GM12878 (cell line): ENCODE results near the gene AIRE. TPM values are rescaled to one million over a fixed set of nuclear protein-coding genes. Genes with fewer than 3 reads are reported as not detected.

Experiments used
- ATAC-seq: fragments of 200-7000 bp; cut with Tn5 transposase; 3 replicates; pipeline ENCODE4 v1.9.1; 2020; ENCODE audit warnings: mild to moderate bottlenecking, moderate library complexity
- BruUV-seq: library from RNA; stranded (reverse); fragments of 400-500 nt; replicated peaks from 2 replicates; lab custom pipeline; 2021; lab: Mats Ljungman, UMichigan
- CTCF ChIA-PET: fragments of 300-600 bp; sonication (Branson Sonifier 250); formaldehyde crosslinking; extraction: SDS; loops from one replicate; lab custom pipeline; 2021; ENCODE audit warnings: inconsistent platforms; lab: Yijun Ruan, JAX
- POLR2A ChIA-PET: fragments of 350-600 bp; formaldehyde crosslinking; extraction: SDS; loops from one replicate; lab custom pipeline; 2021; ENCODE audit warnings: inconsistent platforms; lab: Charles Lee
- RAD21 ChIA-PET: fragments of 300-600 bp; sonication (Branson Sonifier 250); formaldehyde crosslinking; loops from one replicate; lab custom pipeline; 2023; ENCODE audit warnings: antibody characterized with exemption; ENCODE audit not compliant: unreplicated experiment; lab: Charles Lee
- SMC1A ChIA-PET: fragments of 300-600 bp; sonication (Branson Sonifier 250); formaldehyde crosslinking; loops from one replicate; lab custom pipeline; 2023; ENCODE audit not compliant: unreplicated experiment, uncharacterized antibody; lab: Charles Lee
- DNase-seq: peaks from one replicate; pipeline ENCODE4 v3.0.0-alpha.2; 2011; ENCODE audit warnings: low read depth, low spot score
- FAIRE-seq: peaks from 3 replicates; lab custom pipeline; 2011; peaks lifted over from hg19 to GRCh38; lab: Jason Lieb, UNC
- H2AFZ ChIP-seq: 2 replicates; pipeline ENCODE4 v1.6.0; 2011; ENCODE audit warnings: low read depth, low read length, control low read depth; ENCODE audit not compliant: control insufficient read depth
- H3K27ac ChIP-seq: 2 replicates; pipeline ENCODE4 v1.5.1; 2011; ENCODE audit warnings: control low read depth; ENCODE audit not compliant: control insufficient read depth, insufficient read depth
- H3K27me3 ChIP-seq, 2 experiments: replicated peaks in 1 of 2; 2 replicates each; pipeline versions ENCODE4 v1.6.0 to v1.6.1; 2011; ENCODE audit warnings: low read length in 1 of 2; ENCODE audit not compliant: control insufficient read depth in 2 of 2, insufficient read depth in 2 of 2
- H3K36me3 ChIP-seq, 2 experiments: 2 replicates each; pipeline ENCODE4 v1.5.1; 2011; ENCODE audit warnings: low read length in 1 of 2; ENCODE audit not compliant: control insufficient read depth in 2 of 2, insufficient read depth in 2 of 2
- H3K4me1 ChIP-seq: 2 replicates; pipeline ENCODE4 v1.6.1; 2011; ENCODE audit warnings: mild to moderate bottlenecking, low read length, moderate library complexity, mixed read lengths; ENCODE audit not compliant: control insufficient read depth, insufficient read depth
- H3K4me2 ChIP-seq: 2 replicates; pipeline ENCODE4 v1.6.0; 2011; ENCODE audit warnings: control low read depth; ENCODE audit not compliant: control insufficient read depth, insufficient read depth
- H3K4me3 ChIP-seq: fragments of 200-600 bp; sonication (generic); 2 replicates; pipeline ENCODE4 v1.5.1; 2016
- H3K79me2 ChIP-seq: 2 replicates; pipeline ENCODE4 v1.6.0; 2011; ENCODE audit warnings: low read length; ENCODE audit not compliant: control insufficient read depth, insufficient read depth
- H3K9ac ChIP-seq: 2 replicates; pipeline ENCODE4 v1.8.0; 2011; ENCODE audit warnings: low read length, control low read depth, mixed read lengths; ENCODE audit not compliant: control insufficient read depth, insufficient read depth
- H3K9me3 ChIP-seq: replicated peaks from 3 replicates; pipeline ENCODE4 v1.5.1; 2011; ENCODE audit warnings: mild to moderate bottlenecking, low read length; ENCODE audit not compliant: control insufficient read depth, insufficient read depth
- H4K20me1 ChIP-seq: 2 replicates; pipeline ENCODE4 v1.6.0; 2011; ENCODE audit not compliant: control insufficient read depth, insufficient read depth
- CEBPB ChIP-seq, 2 experiments: fragments of 150-350 bp in 1 of 2; IDR thresholded peaks; 2 replicates each; pipeline ENCODE4 v1.6.1; 2012 to 2014; ENCODE audit warnings: low read depth in 2 of 2, low read length in 2 of 2, borderline replicate concordance in 1 of 2, inconsistent platforms in 1 of 2
- CHD1 ChIP-seq: IDR thresholded peaks from 2 replicates; pipeline ENCODE4 v1.6.1; 2012; ENCODE audit warnings: low read depth, low read length, improper control_type of control experiment
- CREM ChIP-seq: IDR thresholded peaks from 2 replicates; pipeline ENCODE4 v1.6.1; 2014; ENCODE audit warnings: antibody characterized with exemption, low read depth
- FOS ChIP-seq: IDR thresholded peaks from 3 replicates; pipeline ENCODE4 v1.6.1; 2011; ENCODE audit warnings: borderline replicate concordance; ENCODE audit not compliant: insufficient read length; ENCODE audit errors: extremely low read depth
- LARP7 ChIP-seq: fragments of 450-650 bp; IDR thresholded peaks from 2 replicates; pipeline ENCODE4 v1.6.1; 2017; ENCODE audit warnings: mild to moderate bottlenecking
- NBN ChIP-seq: fragments of 450-650 bp; IDR thresholded peaks from 2 replicates; pipeline ENCODE4 v1.6.1; 2016
- NFYB ChIP-seq: IDR thresholded peaks from 2 replicates; pipeline ENCODE4 v1.6.1; 2011; ENCODE audit warnings: low read depth, mild to moderate bottlenecking, low read length, improper control_type of control experiment, moderate library complexity; ENCODE audit not compliant: insufficient read depth
- PML ChIP-seq: IDR thresholded peaks from 2 replicates; pipeline ENCODE4 v1.6.1; 2012; ENCODE audit warnings: low read length, inconsistent platforms
- POU2F2 ChIP-seq: IDR thresholded peaks from 3 replicates; pipeline ENCODE4 v1.6.1; 2011; ENCODE audit warnings: low read depth, mild to moderate bottlenecking, low read length, borderline replicate concordance
- SMAD1 ChIP-seq: fragments of 450-650 bp; IDR thresholded peaks from 2 replicates; pipeline ENCODE4 v1.6.1; 2018; ENCODE audit warnings: mild to moderate bottlenecking, low read depth; ENCODE audit not compliant: partially characterized antibody
- SP1 ChIP-seq: IDR thresholded peaks from one replicate; pipeline ENCODE4 v1.6.1; 2011; ENCODE audit warnings: low read depth, low read length
- TAF1 ChIP-seq: IDR thresholded peaks from 2 replicates; pipeline ENCODE4 v1.6.1; 2011; ENCODE audit warnings: mild to moderate bottlenecking, low read depth, low read length, borderline replicate concordance
- TCF3 ChIP-seq: IDR thresholded peaks from 2 replicates; pipeline ENCODE4 v1.6.1; 2012; ENCODE audit warnings: low read depth, mild to moderate bottlenecking, low read length, borderline replicate concordance; ENCODE audit not compliant: insufficient read depth
- ZBED1 ChIP-seq: IDR thresholded peaks from 2 replicates; pipeline ENCODE4 v1.6.1; 2016; ENCODE audit warnings: borderline replicate concordance
- WGBS: methylation state at CpG from one replicate; pipeline ENCODE4 v1.1.6; 2016; ENCODE audit warnings: low lambda C conversion rate; ENCODE audit not compliant: insufficient replicate concordance, insufficient coverage; ENCODE audit errors: missing lambda C conversion rate; 5-methylcytosine and 5-hydroxymethylcytosine counted together
- in situ Hi-C: fragments of 300-500 bp; cut with MboI; formaldehyde crosslinking; loops from 9 replicates; pipeline ENCODE4 v1.14.3; 2018; ENCODE audit warnings: mixed read lengths
- intact Hi-C: fragments of 100-400 bp; cut with micrococcal nuclease; formaldehyde crosslinking; loops from one replicate; pipeline ENCODE4 v1.14.2; 2022; ENCODE audit not compliant: unreplicated experiment
- polyA plus RNA-seq, 11 experiments: library from polyadenylated mRNA; depleted of rRNA in 4 of 11; unstranded in 6 of 11; stranded (reverse) in 5 of 11; fragments of >200 nt; fragmentation: Nextera tagmentation in 4 of 11; fragmentation: Illumina TruSeq in 1 of 11; extraction: Ambion mirVana in 4 of 11; extraction: Trizol in 1 of 11; gene quantifications; 1 replicate in 1 of 11; 2 replicates in 10 of 11; pipeline versions ENCODE4 v1.2.1 to v1.2.3, GENCODE V29; 2011 to 2016; ENCODE audit warnings: inconsistent platforms in 2 of 11, missing spikeins in 2 of 11, low read depth in 1 of 11
- total RNA-seq, 4 experiments: library from RNA; depleted of rRNA in 3 of 4; stranded (reverse); fragments of >200 nt in 3 of 4; fragmentation: Illumina TruSeq in 1 of 4; extraction: Trizol in 1 of 4; gene quantifications; 2 replicates each; pipeline versions ENCODE4 v1.2.1 to v1.2.3, GENCODE V29; 2013 to 2021
- TF ChIP-seq, protein P1 (sequence below), 3 experiments: IDR thresholded peaks in 2 of 3; conservative IDR thresholded peaks in 1 of 3; 2 replicates each; pipeline ENCODE4 v1.5.1; 2011; ENCODE audit warnings: low read depth in 3 of 3, low read length in 3 of 3, mild to moderate bottlenecking in 3 of 3, control low read depth in 2 of 3, moderate library complexity in 2 of 3, inconsistent platforms in 1 of 3, mixed read lengths in 1 of 3; ENCODE audit not compliant: control insufficient read depth in 2 of 3, insufficient read depth in 1 of 3; ENCODE audit errors: extremely low read depth in 1 of 3
- TF ChIP-seq, protein P2 (sequence below): IDR thresholded peaks from 2 replicates; pipeline ENCODE4 v1.6.1; 2012; ENCODE audit warnings: improper control_type of control experiment, low read depth, low read length; ENCODE audit not compliant: insufficient replicate concordance

AIRE gene
- total and polyA plus RNA-seq, 10 of the 15 experiments (the other 5 are each of a cell fraction or from before 2014, with no cell fraction given), result 0.05 to 0.10 TPM; not detected in 8

DNA sequence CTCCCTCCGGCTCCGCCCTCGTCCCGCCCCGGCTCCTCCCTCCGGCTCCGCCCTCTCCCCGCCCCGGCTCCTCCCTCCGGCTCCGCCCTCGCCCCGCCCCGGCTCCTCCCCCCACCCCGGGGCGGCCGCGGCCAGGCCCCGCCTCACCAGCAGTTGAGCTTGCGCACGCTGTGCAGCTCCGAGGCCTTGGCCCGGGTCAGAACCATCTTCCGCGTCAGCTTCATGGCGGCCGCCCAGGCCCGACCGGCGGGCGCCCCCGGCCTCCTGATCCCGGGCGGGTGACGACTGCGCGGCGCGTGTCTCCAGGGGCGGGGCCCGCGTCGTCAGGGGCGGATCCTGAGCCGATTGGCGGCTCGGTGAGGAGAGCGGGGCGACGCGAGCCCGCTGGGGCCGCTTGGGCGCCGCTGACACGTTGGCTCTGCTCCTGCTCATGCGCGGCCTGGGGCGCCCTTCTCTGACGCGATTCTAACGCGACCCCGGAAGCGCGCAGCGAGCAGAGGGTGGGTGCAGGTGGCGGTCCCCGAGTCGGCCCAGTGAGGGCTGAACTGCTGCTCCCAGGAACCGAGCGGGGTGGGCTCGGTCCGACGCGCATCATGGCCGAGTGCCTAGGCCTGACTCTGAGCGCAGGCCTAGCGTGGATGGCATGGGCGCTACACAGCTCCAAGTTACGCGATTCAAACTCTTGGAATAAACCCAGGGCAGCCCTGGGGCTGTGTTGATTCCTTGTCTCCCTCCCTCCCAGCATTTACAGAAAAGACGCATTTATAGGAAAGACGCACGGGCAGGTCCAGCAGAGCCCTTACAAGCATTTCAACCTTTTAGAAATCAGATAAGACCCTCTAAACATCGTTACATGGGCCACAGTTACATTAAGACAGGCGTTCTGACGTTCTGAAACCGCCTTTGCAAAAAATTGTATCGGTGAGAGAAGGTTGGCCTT lies 53.6 kb downstream of the AIRE start, which contains the start of gene CFAP410:
Gene CFAP410, minus strand, starts transcription at position 420 of the 940 bp plus-strand sequence. Its CDS starts 196 bp downstream, at position 224.
- in situ Hi-C loops, result no loop called here
- DNase-seq (peak; percentile 76), ATAC-seq (peak; percentile 97), FAIRE-seq (peak; percentile 91)
- peak within 1 kb of the TSS; percentile 95 for H3K27ac ChIP-seq
- no peaks in the 10 kb centered on the region for H4K20me1 ChIP-seq
- no peaks in the 10 kb centered on the region for H3K9me3 ChIP-seq
- 2% methylated on average over 58 of the region's 90 CpGs for WGBS
- TSS peak; percentile 95 for BruUV-seq
- POLR2A ChIA-PET, result interaction anchor here (1.0 to 1.1 kb wide), 3 partner anchors 35 to 327 kb away, joined by 3 read pairs; partner anchors contain the start of genes PFKL and TRAPPC10
- H3K27me3 ChIP-seq, result no peaks in the 10 kb centered on the region
- CTCF ChIA-PET, result interaction anchor here (0.8 to 1.7 kb wide), 7 partner anchors 11 to 454 kb away, joined by 3 to 5 read pairs (median 3); no protein-coding TSS in a partner anchor
- H3K79me2 ChIP-seq, result no peaks in the 10 kb centered on the region
- peak within 1 kb of the TSS; percentile 92 for H2AFZ ChIP-seq
- H3K9ac ChIP-seq, result peak within 1 kb of the TSS; percentile 98
- intact Hi-C loops, result no loop called here
- RAD21 ChIA-PET, result interaction anchor here (1.1 to 1.6 kb wide), 4 partner anchors 37 to 141 kb away, joined by 3 to 6 read pairs (median 4); no protein-coding TSS in a partner anchor
- peak within 1 kb of the TSS; percentile 95 for H3K4me3 ChIP-seq
- H3K4me1 ChIP-seq, result peaks cover 11% of the 10 kb centered on the region
- H3K4me2 ChIP-seq, result peak within 1 kb of the TSS; percentile 98
- SMC1A ChIA-PET, result no interaction called here
- H3K36me3 ChIP-seq, result no peaks in the 10 kb centered on the region
- TF ChIP-seq CHD1 (no peak), TCF3 (peak; percentile 80; the same call in 1 of the 2 replicates), NBN (peak; percentile 87), LARP7 (peak; percentile 83), SMAD1 (peak; percentile 74), NFYB (peak; percentile 47; the same call in 1 of the 2 replicates), FOS (no peak), CEBPB (IDR thresholded peaks at IDR 0.05; ENCODE audit: borderline replicate concordance in 1 of 2, low read depth in 2 of 2, low read length in 2 of 2) (no peak), CREM (peak; percentile 100), SP1 (peak; percentile 81), TAF1 (peak; percentile 83), POU2F2 (peak; percentile 51; the same call in 1 of the 3 replicates), PML (peak; percentile 93), ZBED1 (no peak; the same call in 1 of the 2 replicates)
- TF ChIP-seq, protein P1, sequence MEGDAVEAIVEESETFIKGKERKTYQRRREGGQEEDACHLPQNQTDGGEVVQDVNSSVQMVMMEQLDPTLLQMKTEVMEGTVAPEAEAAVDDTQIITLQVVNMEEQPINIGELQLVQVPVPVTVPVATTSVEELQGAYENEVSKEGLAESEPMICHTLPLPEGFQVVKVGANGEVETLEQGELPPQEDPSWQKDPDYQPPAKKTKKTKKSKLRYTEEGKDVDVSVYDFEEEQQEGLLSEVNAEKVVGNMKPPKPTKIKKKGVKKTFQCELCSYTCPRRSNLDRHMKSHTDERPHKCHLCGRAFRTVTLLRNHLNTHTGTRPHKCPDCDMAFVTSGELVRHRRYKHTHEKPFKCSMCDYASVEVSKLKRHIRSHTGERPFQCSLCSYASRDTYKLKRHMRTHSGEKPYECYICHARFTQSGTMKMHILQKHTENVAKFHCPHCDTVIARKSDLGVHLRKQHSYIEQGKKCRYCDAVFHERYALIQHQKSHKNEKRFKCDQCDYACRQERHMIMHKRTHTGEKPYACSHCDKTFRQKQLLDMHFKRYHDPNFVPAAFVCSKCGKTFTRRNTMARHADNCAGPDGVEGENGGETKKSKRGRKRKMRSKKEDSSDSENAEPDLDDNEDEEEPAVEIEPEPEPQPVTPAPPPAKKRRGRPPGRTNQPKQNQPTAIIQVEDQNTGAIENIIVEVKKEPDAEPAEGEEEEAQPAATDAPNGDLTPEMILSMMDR (IDR thresholded peaks at IDR 0.05 in 2 of 3, conservative IDR thresholded peaks at IDR 0.05 in 1 of 3; ENCODE audit: control insufficient read depth in 2 of 3, extremely low read depth in 1 of 3, insufficient read depth in 1 of 3, low read depth in 3 of 3, low read length in 3 of 3), result no peak
- TF ChIP-seq, protein P2, sequence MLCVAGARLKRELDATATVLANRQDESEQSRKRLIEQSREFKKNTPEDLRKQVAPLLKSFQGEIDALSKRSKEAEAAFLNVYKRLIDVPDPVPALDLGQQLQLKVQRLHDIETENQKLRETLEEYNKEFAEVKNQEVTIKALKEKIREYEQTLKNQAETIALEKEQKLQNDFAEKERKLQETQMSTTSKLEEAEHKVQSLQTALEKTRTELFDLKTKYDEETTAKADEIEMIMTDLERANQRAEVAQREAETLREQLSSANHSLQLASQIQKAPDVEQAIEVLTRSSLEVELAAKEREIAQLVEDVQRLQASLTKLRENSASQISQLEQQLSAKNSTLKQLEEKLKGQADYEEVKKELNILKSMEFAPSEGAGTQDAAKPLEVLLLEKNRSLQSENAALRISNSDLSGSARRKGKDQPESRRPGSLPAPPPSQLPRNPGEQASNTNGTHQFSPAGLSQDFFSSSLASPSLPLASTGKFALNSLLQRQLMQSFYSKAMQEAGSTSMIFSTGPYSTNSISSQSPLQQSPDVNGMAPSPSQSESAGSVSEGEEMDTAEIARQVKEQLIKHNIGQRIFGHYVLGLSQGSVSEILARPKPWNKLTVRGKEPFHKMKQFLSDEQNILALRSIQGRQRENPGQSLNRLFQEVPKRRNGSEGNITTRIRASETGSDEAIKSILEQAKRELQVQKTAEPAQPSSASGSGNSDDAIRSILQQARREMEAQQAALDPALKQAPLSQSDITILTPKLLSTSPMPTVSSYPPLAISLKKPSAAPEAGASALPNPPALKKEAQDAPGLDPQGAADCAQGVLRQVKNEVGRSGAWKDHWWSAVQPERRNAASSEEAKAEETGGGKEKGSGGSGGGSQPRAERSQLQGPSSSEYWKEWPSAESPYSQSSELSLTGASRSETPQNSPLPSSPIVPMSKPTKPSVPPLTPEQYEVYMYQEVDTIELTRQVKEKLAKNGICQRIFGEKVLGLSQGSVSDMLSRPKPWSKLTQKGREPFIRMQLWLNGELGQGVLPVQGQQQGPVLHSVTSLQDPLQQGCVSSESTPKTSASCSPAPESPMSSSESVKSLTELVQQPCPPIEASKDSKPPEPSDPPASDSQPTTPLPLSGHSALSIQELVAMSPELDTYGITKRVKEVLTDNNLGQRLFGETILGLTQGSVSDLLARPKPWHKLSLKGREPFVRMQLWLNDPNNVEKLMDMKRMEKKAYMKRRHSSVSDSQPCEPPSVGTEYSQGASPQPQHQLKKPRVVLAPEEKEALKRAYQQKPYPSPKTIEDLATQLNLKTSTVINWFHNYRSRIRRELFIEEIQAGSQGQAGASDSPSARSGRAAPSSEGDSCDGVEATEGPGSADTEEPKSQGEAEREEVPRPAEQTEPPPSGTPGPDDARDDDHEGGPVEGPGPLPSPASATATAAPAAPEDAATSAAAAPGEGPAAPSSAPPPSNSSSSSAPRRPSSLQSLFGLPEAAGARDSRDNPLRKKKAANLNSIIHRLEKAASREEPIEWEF, result no peak
